HepG2 (cell line): ENCODE results near the gene PNKD. TPM values are rescaled to one million over a fixed set of nuclear protein-coding genes. Genes with fewer than 3 reads are reported as not detected.

Source experiments
- ARNTL ChIP-seq: sonication (generic); formaldehyde crosslinking; IDR thresholded peaks from 2 replicates; pipeline ENCODE4 v1.4.0; 2020; ENCODE audit warnings: mild to moderate bottlenecking, missing genetic modification reagents
- CBX2 ChIP-seq, 2 experiments: fragments of 200-600 bp in 1 of 2; sonication (generic); formaldehyde crosslinking in 1 of 2; IDR thresholded peaks; 2 replicates each; pipeline versions ENCODE4 v1.7.0 to v1.8.1; 2018 to 2022; ENCODE audit warnings: low read depth in 2 of 2, low read length in 1 of 2, mild to moderate bottlenecking in 1 of 2, missing genetic modification reagents in 1 of 2
- HOXA5 ChIP-seq: sonication (generic); formaldehyde crosslinking; IDR thresholded peaks from 2 replicates; pipeline ENCODE4 v1.4.0; 2020; ENCODE audit warnings: missing genetic modification reagents
- polyA plus RNA-seq, 8 experiments: library from polyadenylated mRNA; depleted of rRNA in 3 of 8; stranded (reverse) in 7 of 8; unstranded in 1 of 8; fragments of >200 nt; fragmentation: Illumina TruSeq in 4 of 8; extraction: Trizol in 4 of 8; gene quantifications; 2 replicates each; pipeline versions ENCODE4 v1.2.1 to v1.2.3, GENCODE V29; 2011 to 2016; ENCODE audit warnings: low read depth in 4 of 8, missing spikeins in 1 of 8, mixed read lengths in 1 of 8; ENCODE audit not compliant: insufficient read depth in 1 of 8
- total RNA-seq, 5 experiments: library from RNA; depleted of rRNA; stranded (reverse); fragments of >200 nt; fragmentation: Illumina TruSeq; extraction: Trizol; gene quantifications; 2 replicates each; pipeline ENCODE4 v1.2.3, GENCODE V29; 2016; ENCODE audit warnings: low read depth in 1 of 5
- TF ChIP-seq, protein P1 (sequence below): IDR thresholded peaks from 2 replicates; pipeline ENCODE4 v1.6.1; 2016; ENCODE audit warnings: missing compliant biosample characterization, missing genetic modification reagents, borderline replicate concordance
- TF ChIP-seq, protein P2 (sequence below): sonication (generic); formaldehyde crosslinking; IDR thresholded peaks from 2 replicates; pipeline ENCODE4 v1.5.0; 2020; ENCODE audit warnings: mild to moderate bottlenecking, missing genetic modification reagents, borderline replicate concordance
- TF ChIP-seq, protein P3 (sequence below): sonication (generic); formaldehyde crosslinking; IDR thresholded peaks from one replicate; pipeline ENCODE4 v1.5.1; 2020; ENCODE audit warnings: mild to moderate bottlenecking, missing genetic modification reagents; ENCODE audit errors: not compliant biosample characterization

Gene PNKD
- total and polyA plus RNA-seq, 2 of the 13 experiments (the other 11 are each of a cell fraction or from before 2014, with no cell fraction given), result 55.9 to 80.4 TPM

DNA sequence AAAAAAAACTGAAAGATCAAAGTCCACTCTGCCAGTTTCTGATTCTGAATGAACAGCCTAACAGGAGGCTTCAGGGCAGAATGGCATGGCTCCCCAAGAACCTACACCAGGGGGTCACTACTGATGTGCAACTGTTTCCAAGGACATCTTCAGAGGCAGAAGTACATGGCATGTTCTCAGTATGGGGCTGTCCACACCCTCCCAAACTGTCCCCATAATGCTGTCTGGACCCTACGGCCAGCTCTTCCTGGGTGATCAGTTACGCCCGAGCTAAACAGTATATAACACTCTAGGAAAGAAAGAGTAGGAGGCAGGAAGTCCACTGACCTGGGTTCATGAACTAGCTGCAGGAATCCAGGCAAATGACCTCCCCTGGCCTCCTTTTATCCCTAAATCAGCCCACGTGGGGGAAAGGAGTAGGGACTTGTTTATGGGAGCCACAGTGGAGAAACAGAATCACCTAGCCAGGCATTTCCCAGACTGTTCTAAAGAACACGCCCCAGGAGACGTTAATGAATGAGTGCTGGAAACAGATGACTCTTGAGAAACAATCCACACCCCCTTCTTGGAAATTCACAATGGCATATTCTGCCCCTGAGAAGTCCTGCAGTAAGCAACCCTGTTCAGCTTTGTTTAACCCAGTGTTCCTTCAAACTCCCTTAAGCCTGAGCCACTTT is 19.5 kb downstream of the PNKD start (continued):
- TF ChIP-seq ARNTL (0 out of 2 replicates have a peak, but pooled peaks have one; percentile 7), HOXA5 (CRISPR knock-in tag) (0 out of 2 replicates have a peak, but pooled peaks have one; percentile 30), CBX2 (IDR thresholded peaks at IDR 0.05; ENCODE audit: low read depth, low read length) (no peak), CBX2 (CRISPR knock-in tag; IDR thresholded peaks at IDR 0.05; ENCODE audit: low read depth) (peak; percentile 29; the same call in 1 of the 2 replicates)
- TF ChIP-seq, protein P1, sequence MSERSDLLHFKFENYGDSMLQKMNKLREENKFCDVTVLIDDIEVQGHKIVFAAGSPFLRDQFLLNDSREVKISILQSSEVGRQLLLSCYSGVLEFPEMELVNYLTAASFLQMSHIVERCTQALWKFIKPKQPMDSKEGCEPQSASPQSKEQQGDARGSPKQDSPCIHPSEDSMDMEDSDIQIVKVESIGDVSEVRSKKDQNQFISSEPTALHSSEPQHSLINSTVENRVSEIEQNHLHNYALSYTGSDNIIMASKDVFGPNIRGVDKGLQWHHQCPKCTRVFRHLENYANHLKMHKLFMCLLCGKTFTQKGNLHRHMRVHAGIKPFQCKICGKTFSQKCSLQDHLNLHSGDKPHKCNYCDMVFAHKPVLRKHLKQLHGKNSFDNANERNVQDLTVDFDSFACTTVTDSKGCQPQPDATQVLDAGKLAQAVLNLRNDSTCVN (CRISPR knock-in tag), result no peak
- TF ChIP-seq, protein P2, sequence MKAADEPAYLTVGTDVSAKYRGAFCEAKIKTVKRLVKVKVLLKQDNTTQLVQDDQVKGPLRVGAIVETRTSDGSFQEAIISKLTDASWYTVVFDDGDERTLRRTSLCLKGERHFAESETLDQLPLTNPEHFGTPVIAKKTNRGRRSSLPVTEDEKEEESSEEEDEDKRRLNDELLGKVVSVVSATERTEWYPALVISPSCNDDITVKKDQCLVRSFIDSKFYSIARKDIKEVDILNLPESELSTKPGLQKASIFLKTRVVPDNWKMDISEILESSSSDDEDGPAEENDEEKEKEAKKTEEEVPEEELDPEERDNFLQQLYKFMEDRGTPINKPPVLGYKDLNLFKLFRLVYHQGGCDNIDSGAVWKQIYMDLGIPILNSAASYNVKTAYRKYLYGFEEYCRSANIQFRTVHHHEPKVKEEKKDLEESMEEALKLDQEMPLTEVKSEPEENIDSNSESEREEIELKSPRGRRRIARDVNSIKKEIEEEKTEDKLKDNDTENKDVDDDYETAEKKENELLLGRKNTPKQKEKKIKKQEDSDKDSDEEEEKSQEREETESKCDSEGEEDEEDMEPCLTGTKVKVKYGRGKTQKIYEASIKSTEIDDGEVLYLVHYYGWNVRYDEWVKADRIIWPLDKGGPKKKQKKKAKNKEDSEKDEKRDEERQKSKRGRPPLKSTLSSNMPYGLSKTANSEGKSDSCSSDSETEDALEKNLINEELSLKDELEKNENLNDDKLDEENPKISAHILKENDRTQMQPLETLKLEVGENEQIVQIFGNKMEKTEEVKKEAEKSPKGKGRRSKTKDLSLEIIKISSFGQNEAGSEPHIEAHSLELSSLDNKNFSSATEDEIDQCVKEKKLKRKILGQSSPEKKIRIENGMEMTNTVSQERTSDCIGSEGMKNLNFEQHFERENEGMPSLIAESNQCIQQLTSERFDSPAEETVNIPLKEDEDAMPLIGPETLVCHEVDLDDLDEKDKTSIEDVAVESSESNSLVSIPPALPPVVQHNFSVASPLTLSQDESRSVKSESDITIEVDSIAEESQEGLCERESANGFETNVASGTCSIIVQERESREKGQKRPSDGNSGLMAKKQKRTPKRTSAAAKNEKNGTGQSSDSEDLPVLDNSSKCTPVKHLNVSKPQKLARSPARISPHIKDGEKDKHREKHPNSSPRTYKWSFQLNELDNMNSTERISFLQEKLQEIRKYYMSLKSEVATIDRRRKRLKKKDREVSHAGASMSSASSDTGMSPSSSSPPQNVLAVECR (CRISPR knock-in tag), result peak; percentile 69; the same call in 1 of the 2 replicates
- TF ChIP-seq, protein P3, sequence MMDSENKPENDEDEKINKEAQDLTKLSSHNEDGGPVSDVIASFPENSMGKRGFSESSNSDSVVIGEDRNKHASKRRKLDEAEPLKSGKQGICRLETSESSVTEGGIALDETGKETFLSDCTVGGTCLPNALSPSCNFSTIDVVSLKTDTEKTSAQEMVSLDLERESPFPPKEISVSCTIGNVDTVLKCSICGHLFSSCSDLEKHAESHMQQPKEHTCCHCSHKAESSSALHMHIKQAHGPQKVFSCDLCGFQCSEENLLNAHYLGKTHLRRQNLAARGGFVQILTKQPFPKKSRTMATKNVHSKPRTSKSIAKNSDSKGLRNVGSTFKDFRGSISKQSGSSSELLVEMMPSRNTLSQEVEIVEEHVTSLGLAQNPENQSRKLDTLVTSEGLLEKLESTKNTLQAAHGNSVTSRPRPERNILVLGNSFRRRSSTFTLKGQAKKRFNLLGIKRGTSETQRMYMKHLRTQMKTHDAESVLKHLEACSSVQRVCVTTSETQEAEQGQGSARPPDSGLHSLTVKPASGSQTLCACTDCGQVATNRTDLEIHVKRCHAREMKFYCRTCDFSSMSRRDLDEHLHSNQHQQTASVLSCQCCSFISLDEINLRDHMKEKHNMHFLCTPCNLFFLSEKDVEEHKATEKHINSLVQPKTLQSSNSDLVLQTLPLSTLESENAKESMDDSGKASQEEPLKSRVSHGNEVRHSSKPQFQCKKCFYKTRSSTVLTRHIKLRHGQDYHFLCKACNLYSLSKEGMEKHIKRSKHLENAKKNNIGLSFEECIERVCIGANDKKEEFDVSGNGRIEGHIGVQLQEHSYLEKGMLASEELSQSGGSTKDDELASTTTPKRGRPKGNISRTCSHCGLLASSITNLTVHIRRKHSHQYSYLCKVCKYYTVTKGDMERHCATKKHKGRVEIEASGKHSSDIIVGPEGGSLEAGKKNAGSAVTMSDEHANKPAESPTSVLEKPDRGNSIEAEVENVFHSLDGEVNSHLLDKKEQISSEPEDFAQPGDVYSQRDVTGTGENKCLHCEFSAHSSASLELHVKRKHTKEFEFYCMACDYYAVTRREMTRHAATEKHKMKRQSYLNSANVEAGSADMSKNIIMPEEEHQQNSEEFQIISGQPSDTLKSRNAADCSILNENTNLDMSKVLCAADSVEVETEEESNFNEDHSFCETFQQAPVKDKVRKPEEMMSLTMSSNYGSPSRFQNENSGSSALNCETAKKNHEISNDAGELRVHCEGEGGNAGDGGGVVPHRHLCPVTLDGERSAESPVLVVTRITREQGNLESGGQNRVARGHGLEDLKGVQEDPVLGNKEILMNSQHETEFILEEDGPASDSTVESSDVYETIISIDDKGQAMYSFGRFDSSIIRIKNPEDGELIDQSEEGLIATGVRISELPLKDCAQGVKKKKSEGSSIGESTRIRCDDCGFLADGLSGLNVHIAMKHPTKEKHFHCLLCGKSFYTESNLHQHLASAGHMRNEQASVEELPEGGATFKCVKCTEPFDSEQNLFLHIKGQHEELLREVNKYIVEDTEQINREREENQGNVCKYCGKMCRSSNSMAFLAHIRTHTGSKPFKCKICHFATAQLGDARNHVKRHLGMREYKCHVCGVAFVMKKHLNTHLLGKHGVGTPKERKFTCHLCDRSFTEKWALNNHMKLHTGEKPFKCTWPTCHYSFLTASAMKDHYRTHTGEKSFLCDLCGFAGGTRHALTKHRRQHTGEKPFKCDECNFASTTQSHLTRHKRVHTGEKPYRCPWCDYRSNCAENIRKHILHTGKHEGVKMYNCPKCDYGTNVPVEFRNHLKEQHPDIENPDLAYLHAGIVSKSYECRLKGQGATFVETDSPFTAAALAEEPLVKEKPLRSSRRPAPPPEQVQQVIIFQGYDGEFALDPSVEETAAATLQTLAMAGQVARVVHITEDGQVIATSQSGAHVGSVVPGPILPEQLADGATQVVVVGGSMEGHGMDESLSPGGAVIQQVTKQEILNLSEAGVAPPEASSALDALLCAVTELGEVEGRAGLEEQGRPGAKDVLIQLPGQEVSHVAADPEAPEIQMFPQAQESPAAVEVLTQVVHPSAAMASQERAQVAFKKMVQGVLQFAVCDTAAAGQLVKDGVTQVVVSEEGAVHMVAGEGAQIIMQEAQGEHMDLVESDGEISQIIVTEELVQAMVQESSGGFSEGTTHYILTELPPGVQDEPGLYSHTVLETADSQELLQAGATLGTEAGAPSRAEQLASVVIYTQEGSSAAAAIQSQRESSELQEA (CRISPR knock-in tag), result peak; percentile 70
- TF ChIP-seq, all 625 proteins: peak for 133
